ENCODE data around the gene LRRIQ3.

LRRIQ3 gene

DNA sequence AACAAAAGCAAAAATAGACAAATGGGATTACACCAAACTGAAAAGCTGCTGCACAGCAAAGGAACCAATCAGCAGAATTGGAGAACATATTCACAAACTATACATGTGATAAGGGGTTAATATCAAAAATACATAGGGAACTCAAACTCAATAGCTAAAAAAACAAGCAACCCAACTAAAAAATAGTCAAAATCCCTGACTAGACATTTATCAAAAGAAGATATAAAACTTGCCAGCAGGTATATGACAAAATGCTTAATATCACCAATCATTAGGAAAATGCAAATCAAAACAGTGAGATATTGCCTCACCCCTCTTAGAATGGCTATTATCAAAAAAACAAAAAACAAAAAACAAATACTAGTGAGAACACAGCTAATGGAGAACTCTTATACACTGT, 140.3 kb downstream of the LRRIQ3 start:
- H3K4me3 ChIP-seq (replicated peaks in 1 of 2; ENCODE audit: low read depth in 2 of 2, low read length in 2 of 2), result no peak overlapping the region
- no peak for DNase-seq (ENCODE audit: low read depth in 2 of 2)
- TF ChIP-seq, protein P1, sequence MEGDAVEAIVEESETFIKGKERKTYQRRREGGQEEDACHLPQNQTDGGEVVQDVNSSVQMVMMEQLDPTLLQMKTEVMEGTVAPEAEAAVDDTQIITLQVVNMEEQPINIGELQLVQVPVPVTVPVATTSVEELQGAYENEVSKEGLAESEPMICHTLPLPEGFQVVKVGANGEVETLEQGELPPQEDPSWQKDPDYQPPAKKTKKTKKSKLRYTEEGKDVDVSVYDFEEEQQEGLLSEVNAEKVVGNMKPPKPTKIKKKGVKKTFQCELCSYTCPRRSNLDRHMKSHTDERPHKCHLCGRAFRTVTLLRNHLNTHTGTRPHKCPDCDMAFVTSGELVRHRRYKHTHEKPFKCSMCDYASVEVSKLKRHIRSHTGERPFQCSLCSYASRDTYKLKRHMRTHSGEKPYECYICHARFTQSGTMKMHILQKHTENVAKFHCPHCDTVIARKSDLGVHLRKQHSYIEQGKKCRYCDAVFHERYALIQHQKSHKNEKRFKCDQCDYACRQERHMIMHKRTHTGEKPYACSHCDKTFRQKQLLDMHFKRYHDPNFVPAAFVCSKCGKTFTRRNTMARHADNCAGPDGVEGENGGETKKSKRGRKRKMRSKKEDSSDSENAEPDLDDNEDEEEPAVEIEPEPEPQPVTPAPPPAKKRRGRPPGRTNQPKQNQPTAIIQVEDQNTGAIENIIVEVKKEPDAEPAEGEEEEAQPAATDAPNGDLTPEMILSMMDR (IDR thresholded peaks at IDR 0.05; ENCODE audit: low read depth, low read length), result no peak

DNA sequence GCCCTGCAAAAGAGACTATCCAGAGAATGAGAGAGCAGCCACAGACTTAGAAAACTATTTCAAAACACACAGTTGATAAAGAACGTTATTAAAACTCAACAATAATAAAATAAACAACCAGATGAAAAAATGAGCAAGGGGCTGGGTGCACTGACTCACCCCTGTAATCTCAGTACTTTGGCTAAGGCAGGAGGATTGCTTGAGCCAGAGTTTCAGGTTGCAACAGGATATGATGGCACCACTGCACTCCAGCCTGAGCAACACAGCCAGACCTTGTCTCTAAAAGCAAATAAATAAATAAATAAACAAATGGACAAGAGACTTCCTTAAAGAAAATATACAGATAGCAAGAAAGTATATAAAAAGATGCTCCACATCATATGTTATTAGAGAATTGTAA, 144.6 kb downstream of the LRRIQ3 start:
- no peak for DNase-seq (ENCODE audit: low read depth in 2 of 2)
- TF ChIP-seq, protein P1 (IDR thresholded peaks at IDR 0.05; ENCODE audit: low read depth, low read length), result no peak
- no peak overlapping the region for H3K4me3 ChIP-seq (replicated peaks in 1 of 2; ENCODE audit: low read depth in 2 of 2, low read length in 2 of 2)

DNA sequence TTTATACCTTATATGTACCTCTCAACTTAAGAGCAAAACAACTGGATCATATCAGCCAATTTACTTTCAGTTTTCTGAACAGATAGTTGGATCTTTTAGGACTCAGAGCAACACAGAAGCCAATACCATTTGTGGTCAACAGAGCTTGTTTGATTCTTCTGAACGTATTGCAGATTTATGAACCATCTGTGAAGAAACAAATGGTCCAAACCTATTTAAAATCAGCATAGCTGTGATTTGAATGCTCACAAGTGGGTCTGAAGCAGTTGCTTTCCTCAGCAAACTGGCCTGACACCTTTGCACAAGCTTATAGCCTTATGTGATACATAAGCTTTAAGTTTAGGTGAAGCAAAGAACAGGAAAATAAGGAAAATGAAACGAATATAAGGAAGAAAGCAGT, 147.6 kb downstream of the LRRIQ3 start:
- TF ChIP-seq, protein P1 (IDR thresholded peaks at IDR 0.05; ENCODE audit: low read depth, low read length), result no peak
- no peak for DNase-seq (ENCODE audit: low read depth in 2 of 2)
- no peak overlapping the region for H3K4me3 ChIP-seq (replicated peaks in 1 of 2; ENCODE audit: low read depth in 2 of 2, low read length in 2 of 2)

DNA sequence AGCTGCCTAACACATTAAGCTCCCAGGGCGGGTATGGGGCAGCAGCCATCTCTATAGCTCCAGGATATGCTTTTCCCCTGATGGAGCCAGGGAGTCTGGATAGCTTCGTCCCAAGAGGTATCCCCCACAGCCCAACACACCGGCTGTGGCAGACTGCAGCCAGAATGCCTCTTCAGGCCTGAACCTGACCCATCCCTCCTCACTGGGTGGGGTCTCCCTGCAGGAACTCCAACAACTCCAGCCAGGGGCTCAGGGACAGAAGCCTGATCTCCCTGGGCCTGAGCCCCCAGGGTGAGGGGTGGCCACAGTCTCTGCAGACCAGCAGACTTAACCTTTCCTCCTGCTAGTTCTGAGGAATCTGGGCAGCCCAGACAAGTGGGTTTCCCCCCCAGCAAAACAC, 159.9 kb downstream of the LRRIQ3 start:
- DNase-seq (ENCODE audit: low read depth in 2 of 2), result no peak
- no peak overlapping the region for H3K4me3 ChIP-seq (replicated peaks in 1 of 2; ENCODE audit: low read depth in 2 of 2, low read length in 2 of 2)
- TF ChIP-seq, protein P1 (IDR thresholded peaks at IDR 0.05; ENCODE audit: low read depth, low read length), result no peak

DNA sequence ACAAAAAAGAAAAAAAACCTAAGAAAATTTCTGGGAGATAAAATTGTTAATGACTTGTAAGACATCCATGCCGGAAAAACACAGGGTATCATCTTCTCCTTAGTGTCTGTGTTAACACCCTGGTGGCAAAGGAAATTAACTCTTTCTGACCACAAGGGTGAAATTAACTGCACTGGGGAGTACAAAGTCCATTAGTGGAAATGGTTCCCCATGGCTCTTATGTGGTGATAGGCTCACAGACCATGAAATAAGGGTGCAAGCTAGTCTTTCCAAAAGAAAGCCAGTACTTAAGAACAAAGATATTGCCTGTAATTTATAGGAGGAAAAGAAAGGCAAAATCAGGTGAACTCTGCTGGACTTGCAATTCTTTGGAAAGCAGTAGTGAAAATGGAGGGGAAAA, 185.4 kb downstream of the LRRIQ3 start:
- H3K4me3 ChIP-seq (replicated peaks in 1 of 2; ENCODE audit: low read depth in 2 of 2, low read length in 2 of 2), result no peak overlapping the region
- no peak for DNase-seq (ENCODE audit: low read depth in 2 of 2)
- TF ChIP-seq, protein P1 (IDR thresholded peaks at IDR 0.05; ENCODE audit: low read depth, low read length), result no peak

DNA sequence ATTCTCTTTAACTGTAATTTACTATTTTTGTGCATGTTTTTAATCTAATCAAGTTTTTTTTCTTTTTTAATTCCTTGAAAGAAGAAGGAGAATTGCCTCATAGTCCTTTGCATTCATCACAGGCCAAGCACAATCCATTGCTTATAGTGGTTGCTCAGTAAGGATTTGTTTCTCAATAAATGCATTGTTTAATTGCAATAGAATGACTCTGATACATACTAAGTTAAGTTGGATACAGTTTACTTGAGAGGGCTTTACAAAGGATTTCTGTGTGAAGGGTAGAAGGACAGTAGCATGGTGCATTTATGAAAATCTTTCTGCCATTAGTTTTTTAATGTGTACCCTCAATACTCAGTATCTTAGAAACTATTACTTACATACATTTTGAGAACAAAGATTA, 186.2 kb downstream of the LRRIQ3 start:
- TF ChIP-seq, protein P1 (IDR thresholded peaks at IDR 0.05; ENCODE audit: low read depth, low read length), result no peak
- no peak overlapping the region for H3K4me3 ChIP-seq (replicated peaks in 1 of 2; ENCODE audit: low read depth in 2 of 2, low read length in 2 of 2)
- no peak for DNase-seq (ENCODE audit: low read depth in 2 of 2)

DNA sequence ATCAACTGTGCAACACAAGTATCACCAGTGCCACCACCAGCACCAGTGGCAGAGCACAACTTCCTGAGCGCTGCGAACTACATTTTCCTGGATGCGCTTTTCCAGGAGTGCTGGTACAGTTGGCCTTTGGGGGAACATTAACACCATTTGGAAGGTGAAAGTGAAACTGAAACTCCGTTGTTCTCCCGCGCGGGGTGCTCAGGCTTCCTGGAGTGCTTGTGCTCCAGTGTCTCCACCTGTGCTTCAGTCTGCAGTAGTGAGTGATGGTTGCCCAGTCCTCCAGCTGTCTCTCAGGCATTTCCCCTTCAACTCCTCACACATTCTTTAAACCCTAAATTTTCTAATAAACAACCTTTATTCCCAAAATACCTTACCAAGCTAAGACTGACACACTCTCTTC, 187.8 kb downstream of the LRRIQ3 start:
- DNase-seq (ENCODE audit: low read depth in 2 of 2), result no peak
- no peak overlapping the region for H3K4me3 ChIP-seq (replicated peaks in 1 of 2; ENCODE audit: low read depth in 2 of 2, low read length in 2 of 2)
- TF ChIP-seq, protein P1 (IDR thresholded peaks at IDR 0.05; ENCODE audit: low read depth, low read length), result no peak

Data from cardiac fibroblast (primary cell).